ENCODE data around the gene EIF2A.

EIF2A gene

GRCh38 chr3:150515210-150515609, 31.4 kb upstream of the EIF2A start:
- no peak overlapping the region for H3K18ac ChIP-seq (ENCODE audit: low read depth in 1 of 2, low read length in 2 of 2)
- no peak overlapping the region for H3K4me2 ChIP-seq (ENCODE audit: low read length, poor library complexity, severe bottlenecking)
- H2AFZ ChIP-seq (ENCODE audit: low read depth, low read length) = no peak overlapping the region
- no peak overlapping the region for H2BK120ac ChIP-seq (ENCODE audit: low read depth, low read length)
- H3K4me1 ChIP-seq (ENCODE audit: control insufficient read depth, insufficient read depth, low read depth, low read length) = no peaks in the 10 kb centered on the region
- no peak overlapping the region for H2BK12ac ChIP-seq (ENCODE audit: low read length in 2 of 2)
- no peak overlapping the region for H3K4me3 ChIP-seq (ENCODE audit: insufficient read depth in 1 of 2, low read depth in 1 of 2, low read length in 2 of 2)
- no peak overlapping the region for H3K14ac ChIP-seq (ENCODE audit: low read length in 2 of 2)
- WGBS = 88% methylated on average over 4 of the region's 4 CpGs
- no peak overlapping the region for H4K91ac ChIP-seq (ENCODE audit: low read length)
- no peaks in the 10 kb centered on the region for H3K79me1 ChIP-seq (replicated peaks; ENCODE audit: low read length, poor library complexity, severe bottlenecking)
- H4K8ac ChIP-seq (ENCODE audit: low read length) = no peak overlapping the region
- H2BK5ac ChIP-seq (ENCODE audit: low read depth, low read length, poor library complexity, severe bottlenecking) = no peak overlapping the region
- no peaks in the 10 kb centered on the region for H3K36me3 ChIP-seq (ENCODE audit: control insufficient read depth in 1 of 2, insufficient read depth in 2 of 2, low read depth in 1 of 2, low read length in 2 of 2)
- no peak overlapping the region for H3K23ac ChIP-seq (ENCODE audit: low read length in 2 of 2)
- no peaks in the 10 kb centered on the region for H3K27me3 ChIP-seq (ENCODE audit: control insufficient read depth in 1 of 2, insufficient read depth in 1 of 2, low read length in 2 of 2)
- DNase-seq = no peak
- H2BK15ac ChIP-seq (ENCODE audit: low read depth, poor library complexity, severe bottlenecking) = no peak overlapping the region
- H3K9ac ChIP-seq (ENCODE audit: low read length) = no peak overlapping the region
- no peak overlapping the region for H3K4ac ChIP-seq (ENCODE audit: low read depth in 1 of 2, low read length in 2 of 2)
- no peak overlapping the region for H3K27ac ChIP-seq (ENCODE audit: low read length, poor library complexity, severe bottlenecking)
- H3K9me3 ChIP-seq (ENCODE audit: control insufficient read depth, low read length) = no peaks in the 10 kb centered on the region
- H2AK5ac ChIP-seq (ENCODE audit: low read length, severe bottlenecking) = no peak overlapping the region

GRCh38 chr3:150519026-150519425, 27.6 kb upstream of the EIF2A start:
- H3K14ac ChIP-seq (ENCODE audit: low read length in 2 of 2) = no peak overlapping the region
- H3K4me1 ChIP-seq (ENCODE audit: control insufficient read depth, insufficient read depth, low read depth, low read length) = no peaks in the 10 kb centered on the region
- no peak overlapping the region for H2BK15ac ChIP-seq (ENCODE audit: low read depth, poor library complexity, severe bottlenecking)
- H3K9ac ChIP-seq (ENCODE audit: low read length) = no peak overlapping the region
- no peak overlapping the region for H2AK5ac ChIP-seq (ENCODE audit: low read length, severe bottlenecking)
- H3K4me2 ChIP-seq (ENCODE audit: low read length, poor library complexity, severe bottlenecking) = no peak overlapping the region
- no peak overlapping the region for H4K8ac ChIP-seq (ENCODE audit: low read length)
- DNase-seq = no peak
- no peak overlapping the region for H2BK5ac ChIP-seq (ENCODE audit: low read depth, low read length, poor library complexity, severe bottlenecking)
- H3K9me3 ChIP-seq (ENCODE audit: control insufficient read depth, low read length) = no peaks in the 10 kb centered on the region
- no peak overlapping the region for H2BK12ac ChIP-seq (ENCODE audit: low read length in 2 of 2)
- H3K27me3 ChIP-seq (ENCODE audit: control insufficient read depth in 1 of 2, insufficient read depth in 1 of 2, low read length in 2 of 2) = no peaks in the 10 kb centered on the region
- no peaks in the 10 kb centered on the region for H3K36me3 ChIP-seq (ENCODE audit: control insufficient read depth in 1 of 2, insufficient read depth in 2 of 2, low read depth in 1 of 2, low read length in 2 of 2)
- no peaks in the 10 kb centered on the region for H3K79me1 ChIP-seq (replicated peaks; ENCODE audit: low read length, poor library complexity, severe bottlenecking)
- no peak overlapping the region for H3K27ac ChIP-seq (ENCODE audit: low read length, poor library complexity, severe bottlenecking)
- H3K4ac ChIP-seq (ENCODE audit: low read depth in 1 of 2, low read length in 2 of 2) = no peak overlapping the region
- 100% methylated on average over 3 of the region's 3 CpGs for WGBS
- no peak overlapping the region for H3K4me3 ChIP-seq (ENCODE audit: insufficient read depth in 1 of 2, low read depth in 1 of 2, low read length in 2 of 2)
- no peak overlapping the region for H3K18ac ChIP-seq (ENCODE audit: low read depth in 1 of 2, low read length in 2 of 2)
- no peak overlapping the region for H3K23ac ChIP-seq (ENCODE audit: low read length in 2 of 2)
- no peak overlapping the region for H4K91ac ChIP-seq (ENCODE audit: low read length)
- H2AFZ ChIP-seq (ENCODE audit: low read depth, low read length) = no peak overlapping the region
- H2BK120ac ChIP-seq (ENCODE audit: low read depth, low read length) = no peak overlapping the region

- Histone ChIP-seq H3K4me3 (ENCODE audit: insufficient read depth in 1 of 2, low read depth in 1 of 2, low read length in 2 of 2) (peak overlapping the region in 1 of 2 experiments; percentile 47), H4K8ac (ENCODE audit: low read length) (no peak overlapping the region), H2AFZ (ENCODE audit: low read depth, low read length) (no peak overlapping the region), H2BK5ac (ENCODE audit: low read depth, low read length, poor library complexity, severe bottlenecking) (no peak overlapping the region), H3K9me3 (ENCODE audit: control insufficient read depth, low read length) (no peaks in the 10 kb centered on the region), H2BK120ac (ENCODE audit: low read depth, low read length) (no peak overlapping the region), H3K23ac (ENCODE audit: low read length in 2 of 2) (no peak overlapping the region), H3K4me1 (ENCODE audit: control insufficient read depth, insufficient read depth, low read depth, low read length) (no peaks in the 10 kb centered on the region), H4K91ac (ENCODE audit: low read length) (no peak overlapping the region), H3K4ac (ENCODE audit: low read depth in 1 of 2, low read length in 2 of 2) (no peak overlapping the region), H2AK5ac (ENCODE audit: low read length, severe bottlenecking) (no peak overlapping the region), H3K79me1 (replicated peaks; ENCODE audit: low read length, poor library complexity, severe bottlenecking) (no peaks in the 10 kb centered on the region), H3K9ac (ENCODE audit: low read length) (no peak overlapping the region), H3K18ac (ENCODE audit: low read depth in 1 of 2, low read length in 2 of 2) (no peak overlapping the region), H3K36me3 (ENCODE audit: control insufficient read depth in 1 of 2, insufficient read depth in 2 of 2, low read depth in 1 of 2, low read length in 2 of 2) (no peaks in the 10 kb centered on the region), H3K4me2 (ENCODE audit: low read length, poor library complexity, severe bottlenecking) (no peak overlapping the region), H2BK15ac (ENCODE audit: low read depth, poor library complexity, severe bottlenecking) (no peak overlapping the region), H3K27me3 (ENCODE audit: control insufficient read depth in 1 of 2, insufficient read depth in 1 of 2, low read length in 2 of 2) (no peaks in the 10 kb centered on the region), H3K27ac (ENCODE audit: low read length, poor library complexity, severe bottlenecking) (no peak overlapping the region), H2BK12ac (ENCODE audit: low read length in 2 of 2) (no peak overlapping the region), H3K14ac (ENCODE audit: low read length in 2 of 2) (no peak overlapping the region)
- DNase-seq = no peak
- WGBS = 89% methylated on average over 22 of the region's 24 CpGs
Measured at GRCh38 chr3:150520408-150520807, 26.2 kb upstream of the EIF2A start.

- no peak overlapping the region for H2BK15ac ChIP-seq (ENCODE audit: low read depth, poor library complexity, severe bottlenecking)
- no peak overlapping the region for H2AFZ ChIP-seq (ENCODE audit: low read depth, low read length)
- 62% methylated on average over 2 of the region's 2 CpGs for WGBS
Measured at GRCh38 chr3:150521463-150521862, 25.1 kb upstream of the EIF2A start.

More at GRCh38 chr3:150521463-150521862, 25.1 kb upstream of the EIF2A start:
- no peaks in the 10 kb centered on the region for H3K27me3 ChIP-seq (ENCODE audit: control insufficient read depth in 1 of 2, insufficient read depth in 1 of 2, low read length in 2 of 2)
- H3K4me1 ChIP-seq (ENCODE audit: control insufficient read depth, insufficient read depth, low read depth, low read length) = no peaks in the 10 kb centered on the region
- no peak overlapping the region for H4K91ac ChIP-seq (ENCODE audit: low read length)
- no peak overlapping the region for H3K14ac ChIP-seq (ENCODE audit: low read length in 2 of 2)
- H2AK5ac ChIP-seq (ENCODE audit: low read length, severe bottlenecking) = no peak overlapping the region
- H3K4me2 ChIP-seq (ENCODE audit: low read length, poor library complexity, severe bottlenecking) = no peak overlapping the region
- no peak overlapping the region for H3K4me3 ChIP-seq (ENCODE audit: insufficient read depth in 1 of 2, low read depth in 1 of 2, low read length in 2 of 2)
- no peak overlapping the region for H2BK5ac ChIP-seq (ENCODE audit: low read depth, low read length, poor library complexity, severe bottlenecking)
- H3K27ac ChIP-seq (ENCODE audit: low read length, poor library complexity, severe bottlenecking) = no peak overlapping the region
- H4K8ac ChIP-seq (ENCODE audit: low read length) = no peak overlapping the region
- no peaks in the 10 kb centered on the region for H3K79me1 ChIP-seq (replicated peaks; ENCODE audit: low read length, poor library complexity, severe bottlenecking)
- H3K36me3 ChIP-seq (ENCODE audit: control insufficient read depth in 1 of 2, insufficient read depth in 2 of 2, low read depth in 1 of 2, low read length in 2 of 2) = no peaks in the 10 kb centered on the region
- DNase-seq = no peak
- H3K9me3 ChIP-seq (ENCODE audit: control insufficient read depth, low read length) = no peaks in the 10 kb centered on the region
- H3K18ac ChIP-seq (ENCODE audit: low read depth in 1 of 2, low read length in 2 of 2) = no peak overlapping the region
- H2BK12ac ChIP-seq (ENCODE audit: low read length in 2 of 2) = no peak overlapping the region
- H3K23ac ChIP-seq (ENCODE audit: low read length in 2 of 2) = no peak overlapping the region
- no peak overlapping the region for H3K9ac ChIP-seq (ENCODE audit: low read length)
- no peak overlapping the region for H2BK120ac ChIP-seq (ENCODE audit: low read depth, low read length)
- no peak overlapping the region for H3K4ac ChIP-seq (ENCODE audit: low read depth in 1 of 2, low read length in 2 of 2)
